Activated CD4-positive, alpha-beta T cell treated with anti-CD3 and anti-CD28 coated beads for 36 hours (primary cell): ENCODE data around the gene WASF2. TPM values are rescaled to one million over a fixed set of nuclear protein-coding genes. Genes with fewer than 3 reads are reported as not detected.
A peak's percentile ranks its signal among the peaks of the same experiment; 100 is the strongest.
"Not testable (repeated sequence)": the region's sequence is repeated elsewhere in the genome, so short reads cannot be mapped to it uniquely, and the experiment has no call there.

Experiments
- ATAC-seq: fragments of 200-7000 bp; cut with Tn5 transposase; one replicate; pipeline ENCODE4 v1.10.0; 2021; ENCODE audit warnings: mild to moderate bottlenecking, moderate library complexity
- CTCF ChIA-PET: fragments of 350-600 bp; sonication (Branson Sonifier 250); formaldehyde crosslinking; loops from one replicate; lab custom pipeline; 2021; ENCODE audit warnings: antibody characterized with exemption; lab: Charles Lee
- POLR2A ChIA-PET: fragments of 350-600 bp; sonication (Branson Sonifier 250); formaldehyde crosslinking; loops from one replicate; lab custom pipeline; 2021; ENCODE audit warnings: antibody characterized with exemption, inconsistent platforms; lab: Charles Lee
- DNase-seq: peaks from one replicate; pipeline ENCODE4 v3.0.0-alpha.2; 2020
- H3K27ac Mint-ChIP-seq: one replicate; pipeline ENCODE4 v1.8.0; 2021; ENCODE audit warnings: mixed read lengths
- H3K27me3 Mint-ChIP-seq: one replicate; pipeline ENCODE4 v1.8.0; 2021; ENCODE audit warnings: mixed read lengths
- H3K36me3 Mint-ChIP-seq: one replicate; pipeline ENCODE4 v1.8.0; 2021; ENCODE audit warnings: low read depth, mixed read lengths
- H3K4me1 Mint-ChIP-seq: one replicate; pipeline ENCODE4 v1.8.0; 2021; ENCODE audit warnings: mixed read lengths
- H3K4me3 Mint-ChIP-seq: one replicate; pipeline ENCODE4 v1.8.0; 2021; ENCODE audit warnings: mild to moderate bottlenecking, moderate library complexity, mixed read lengths
- H3K9me3 Mint-ChIP-seq: one replicate; pipeline ENCODE4 v1.8.0; 2021; ENCODE audit warnings: low read depth, mixed read lengths
- intact Hi-C, 2 experiments: fragments of 100-400 bp; cut with DNase I in 1 of 2; cut with micrococcal nuclease in 1 of 2; formaldehyde crosslinking; loops; one replicate each; pipeline versions ENCODE4 v1.14.2 to v1.15.1; 2022 to 2024; cut with DNase I, micrococcal nuclease
- total RNA-seq, 2 experiments: library from RNA; stranded (reverse); gene quantifications; one replicate each; pipeline ENCODE4 v1.2.3, GENCODE V29; 2021

The WASF2 gene, protein sequence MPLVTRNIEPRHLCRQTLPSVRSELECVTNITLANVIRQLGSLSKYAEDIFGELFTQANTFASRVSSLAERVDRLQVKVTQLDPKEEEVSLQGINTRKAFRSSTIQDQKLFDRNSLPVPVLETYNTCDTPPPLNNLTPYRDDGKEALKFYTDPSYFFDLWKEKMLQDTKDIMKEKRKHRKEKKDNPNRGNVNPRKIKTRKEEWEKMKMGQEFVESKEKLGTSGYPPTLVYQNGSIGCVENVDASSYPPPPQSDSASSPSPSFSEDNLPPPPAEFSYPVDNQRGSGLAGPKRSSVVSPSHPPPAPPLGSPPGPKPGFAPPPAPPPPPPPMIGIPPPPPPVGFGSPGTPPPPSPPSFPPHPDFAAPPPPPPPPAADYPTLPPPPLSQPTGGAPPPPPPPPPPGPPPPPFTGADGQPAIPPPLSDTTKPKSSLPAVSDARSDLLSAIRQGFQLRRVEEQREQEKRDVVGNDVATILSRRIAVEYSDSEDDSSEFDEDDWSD
- 100 to 1,000 TPM; 104 to 132 TPM for total RNA-seq

DNA sequence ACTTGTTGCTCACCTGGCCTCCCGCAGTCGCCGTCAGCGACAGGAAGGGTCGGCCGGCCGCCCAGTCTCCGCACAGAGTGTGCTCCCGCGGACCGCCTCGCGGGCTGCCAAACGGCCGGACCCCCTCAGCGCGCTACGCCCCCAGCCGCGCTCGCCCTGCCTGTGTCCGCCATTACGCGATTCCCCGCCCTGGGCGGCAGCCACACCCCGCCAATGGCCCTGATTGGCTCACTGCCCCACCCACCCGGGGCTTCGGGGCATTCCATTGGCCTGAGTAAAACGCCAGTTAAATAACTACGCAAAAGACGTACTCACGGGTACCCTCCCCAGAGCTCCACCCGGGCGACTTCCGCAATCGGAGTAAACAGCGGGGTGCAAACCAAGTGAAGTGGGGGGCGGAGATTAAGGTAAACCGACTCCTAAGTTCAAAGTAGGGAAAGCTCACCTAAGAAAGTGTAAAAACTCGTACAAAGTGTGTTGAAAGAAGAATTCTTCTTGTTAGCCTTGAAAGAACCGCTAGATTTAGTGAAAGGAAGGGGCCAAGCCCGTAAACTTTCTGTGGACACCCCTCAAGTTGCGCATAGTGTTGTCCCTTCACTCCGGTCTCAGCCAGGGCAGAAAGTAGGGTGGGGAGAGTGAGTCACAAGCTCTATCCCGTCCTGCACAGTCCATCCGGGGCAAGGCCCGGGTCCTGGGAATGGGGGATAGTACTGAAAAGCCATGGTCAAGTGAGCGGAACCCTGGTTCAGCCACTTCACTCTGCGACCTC, at the start of gene WASF2:
Gene WASF2 (minus strand): TSS at position 195 of the 769 bp plus-strand sequence. CDS start 61,277 bp downstream, outside the sequence.
- peak; percentile 96 for ATAC-seq
- peak within 1 kb of the TSS; percentile 99 for H3K27ac Mint-ChIP-seq
- H3K4me1 Mint-ChIP-seq: peaks cover 27% of the 10 kb centered on the region
- peaks cover 7% of the 10 kb centered on the region for H3K36me3 Mint-ChIP-seq
- ChIA-PET POLR2A (interaction anchor here (0.6 to 1.0 kb wide), 7 partner anchors 28 to 156 kb away, joined by 3 to 5 read pairs (median 4); no protein-coding TSS in a partner anchor), CTCF (interaction anchor here (0.7 to 1.4 kb wide), 12 partner anchors 8 to 173 kb away, joined by 3 to 5 read pairs (median 3); no protein-coding TSS in a partner anchor)
- peak; percentile 98 for DNase-seq
- H3K4me3 Mint-ChIP-seq: peak within 1 kb of the TSS; percentile 98
- H3K27me3 Mint-ChIP-seq: no peaks in the 10 kb centered on the region
- no peaks in the 10 kb centered on the region for H3K9me3 Mint-ChIP-seq
- intact Hi-C loops: loop anchor here (1.0 to 2.0 kb wide), 12 partner anchors 31 to 283 kb away; partner anchors contain the start of genes AHDC1 (in 2 of the 2), FAM76A (in 1 of the 2), GPR3 (in 1 of the 2) and STX12 (in 1 of the 2)

DNA sequence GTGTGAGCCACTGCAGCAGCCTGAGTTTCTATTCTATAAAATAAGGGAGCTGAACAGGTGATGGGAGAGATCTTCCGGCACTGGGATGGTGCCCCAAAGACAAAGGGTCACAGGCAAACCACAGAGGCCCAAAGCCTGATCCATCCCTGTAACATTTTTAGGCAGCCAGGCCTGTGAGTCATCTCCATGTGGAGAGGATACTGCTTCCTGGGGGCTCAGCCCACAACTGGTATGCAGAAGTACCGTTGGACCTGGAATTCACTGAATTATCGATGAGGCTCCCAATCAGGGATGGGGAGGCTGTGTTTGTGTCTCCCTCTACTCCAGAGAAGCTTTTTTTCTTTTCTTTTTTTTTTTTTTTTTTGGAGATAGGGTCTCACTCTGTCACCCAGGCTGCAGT, 48.8 kb upstream of the WASF2 start:
- intact Hi-C loops: no loop called here
- CTCF ChIA-PET: interaction anchor here (1.2 kb wide), 1 partner anchor 124 kb away, joined by 3 read pairs; no protein-coding TSS in a partner anchor

DNA sequence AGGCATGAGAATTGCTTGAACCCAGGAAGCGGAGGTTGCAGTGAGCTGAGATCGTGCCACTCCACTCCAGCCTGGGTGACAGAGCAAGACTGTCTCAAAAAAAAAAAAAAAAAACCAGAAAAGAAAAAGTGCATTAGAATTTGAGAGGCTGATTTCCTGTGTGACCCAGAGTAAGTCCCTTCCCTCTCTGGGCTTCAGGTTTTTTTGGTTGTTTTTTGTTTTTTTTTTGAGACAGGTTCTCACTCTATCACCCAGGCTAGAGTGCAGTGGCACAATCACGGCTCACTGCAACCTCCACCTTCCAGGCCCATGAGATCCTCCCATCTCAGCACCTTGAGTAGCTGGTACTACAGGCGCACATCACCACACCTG, 48.3 kb upstream of the WASF2 start:
- H3K4me3 Mint-ChIP-seq, POLR2A ChIA-PET, H3K9me3 Mint-ChIP-seq, H3K27ac Mint-ChIP-seq, intact Hi-C loops, DNase-seq, H3K36me3 Mint-ChIP-seq, ATAC-seq, H3K27me3 Mint-ChIP-seq: not testable (repeated sequence)
- peaks cover 13% of the 10 kb centered on the region for H3K4me1 Mint-ChIP-seq
- CTCF ChIA-PET: interaction anchor here (1.2 kb wide), 1 partner anchor 124 kb away, joined by 3 read pairs; no protein-coding TSS in a partner anchor

More for the DNA sequence above, 48.8 kb upstream of the WASF2 start:
- POLR2A ChIA-PET: no interaction called here
- no peak for ATAC-seq
- Mint-ChIP-seq H3K36me3 (no peaks in the 10 kb centered on the region), H3K27me3 (no peaks in the 10 kb centered on the region), H3K4me3 (no peak overlapping the region), H3K9me3 (no peaks in the 10 kb centered on the region), H3K4me1 (peaks cover 13% of the 10 kb centered on the region), H3K27ac (no peak overlapping the region)
- no peak for DNase-seq

DNA sequence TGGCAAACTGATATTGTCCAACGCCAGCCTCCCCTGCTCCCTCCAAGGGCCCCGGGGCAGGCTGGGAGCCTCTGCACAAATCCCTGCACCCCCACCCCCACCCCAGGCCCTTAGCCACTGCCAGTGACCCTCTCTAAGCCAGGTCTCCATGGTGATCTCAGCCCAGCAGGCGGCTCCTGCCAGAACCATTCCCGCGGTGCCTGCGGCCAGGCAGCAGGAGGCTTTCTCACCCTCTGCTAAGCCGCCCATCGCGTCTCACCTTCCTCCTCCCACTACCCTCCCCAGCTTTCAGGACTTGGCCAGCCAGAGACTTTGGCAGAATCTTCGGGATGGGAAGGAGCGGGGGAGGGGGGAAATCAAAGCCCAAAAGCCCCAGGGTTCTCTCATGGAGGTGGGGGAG, 46.8 kb upstream of the WASF2 start:
- Mint-ChIP-seq H3K27me3 (no peaks in the 10 kb centered on the region), H3K4me3 (no peak overlapping the region), H3K27ac (no peak overlapping the region), H3K9me3 (no peaks in the 10 kb centered on the region), H3K36me3 (no peaks in the 10 kb centered on the region), H3K4me1 (peaks cover 16% of the 10 kb centered on the region)
- DNase-seq (no peak), ATAC-seq (no peak)
- intact Hi-C loops: no loop called here
- POLR2A ChIA-PET: no interaction called here
- CTCF ChIA-PET: interaction anchor here (0.7 kb wide), 1 partner anchor 205 kb away, joined by 4 read pairs; no protein-coding TSS in a partner anchor

DNA sequence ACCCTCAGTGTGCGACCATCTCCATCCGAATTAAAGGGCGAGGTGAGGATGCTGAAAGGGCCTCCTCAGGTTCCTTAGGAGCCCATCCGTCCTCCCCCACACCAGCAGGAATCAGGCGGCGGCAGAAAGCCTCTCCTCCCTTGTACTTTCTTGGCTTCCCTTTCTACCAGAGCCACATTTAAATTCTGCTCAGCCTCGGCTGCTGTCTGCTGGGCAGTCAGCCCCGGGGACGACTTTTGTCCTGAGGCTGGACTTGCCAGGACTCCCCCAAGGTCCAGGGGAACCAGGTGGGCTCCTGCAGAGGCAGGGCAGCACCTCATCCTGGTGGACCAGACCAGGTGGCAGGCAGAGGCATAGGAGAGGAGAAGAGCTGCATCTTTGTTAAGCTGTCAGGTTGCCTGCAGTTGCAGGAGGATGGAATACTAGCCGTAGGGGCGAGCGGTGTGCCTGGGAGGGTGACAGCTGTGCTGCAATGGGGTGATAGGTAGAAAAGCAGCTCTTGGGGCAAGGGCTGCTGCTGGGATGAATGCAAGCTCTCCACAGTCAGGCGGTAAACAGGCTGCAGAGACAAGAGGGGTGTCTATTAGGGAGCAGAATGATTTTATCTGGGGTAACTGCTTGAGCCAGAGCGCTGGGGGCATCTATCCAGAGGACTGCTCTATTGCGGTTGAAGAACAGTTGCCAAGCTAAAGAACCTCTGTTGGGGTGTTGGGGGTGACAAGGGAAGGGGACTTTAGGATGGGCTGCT, 46.2 kb upstream of the WASF2 start:
- Mint-ChIP-seq H3K9me3 (no peaks in the 10 kb centered on the region), H3K4me1 (peaks cover 17% of the 10 kb centered on the region), H3K27me3 (no peaks in the 10 kb centered on the region), H3K27ac (no peak overlapping the region), H3K36me3 (no peaks in the 10 kb centered on the region), H3K4me3 (no peak overlapping the region)
- CTCF ChIA-PET: interaction anchor here (0.7 to 0.8 kb wide), 2 partner anchors 40 to 204 kb away, joined by 4 read pairs; no protein-coding TSS in a partner anchor
- DNase-seq (no peak), ATAC-seq (no peak)
- intact Hi-C loops: no loop called here
- POLR2A ChIA-PET: interaction anchor here (0.6 kb wide), 1 partner anchor 254 kb away, joined by 3 read pairs; no protein-coding TSS in a partner anchor

DNA sequence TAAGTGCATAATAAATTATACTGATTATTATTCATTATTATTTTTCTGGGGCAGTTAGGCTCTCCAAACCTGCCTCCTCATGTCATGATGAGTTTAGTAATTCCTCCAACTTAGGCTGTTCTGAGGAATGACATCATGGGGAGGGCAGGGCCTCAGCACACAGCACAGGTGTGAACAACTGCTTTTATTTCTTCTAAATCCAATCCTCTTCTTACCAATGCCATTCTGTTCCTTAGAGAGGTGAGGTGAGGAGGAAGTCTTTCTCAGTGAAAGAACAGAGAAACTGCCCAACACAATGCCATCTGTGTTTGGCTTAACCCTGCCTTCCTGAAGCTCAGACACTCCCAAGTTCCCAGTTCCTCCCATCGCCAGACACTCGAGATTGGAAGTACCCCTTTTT, 45.4 kb upstream of the WASF2 start:
- Mint-ChIP-seq H3K9me3 (no peaks in the 10 kb centered on the region), H3K27me3 (no peaks in the 10 kb centered on the region), H3K4me1 (peaks cover 14% of the 10 kb centered on the region), H3K36me3 (no peaks in the 10 kb centered on the region), H3K27ac (no peak overlapping the region), H3K4me3 (no peak overlapping the region)
- DNase-seq (no peak), ATAC-seq (no peak)
- ChIA-PET POLR2A (no interaction called here), CTCF (no interaction called here)
- intact Hi-C loops: no loop called here

DNA sequence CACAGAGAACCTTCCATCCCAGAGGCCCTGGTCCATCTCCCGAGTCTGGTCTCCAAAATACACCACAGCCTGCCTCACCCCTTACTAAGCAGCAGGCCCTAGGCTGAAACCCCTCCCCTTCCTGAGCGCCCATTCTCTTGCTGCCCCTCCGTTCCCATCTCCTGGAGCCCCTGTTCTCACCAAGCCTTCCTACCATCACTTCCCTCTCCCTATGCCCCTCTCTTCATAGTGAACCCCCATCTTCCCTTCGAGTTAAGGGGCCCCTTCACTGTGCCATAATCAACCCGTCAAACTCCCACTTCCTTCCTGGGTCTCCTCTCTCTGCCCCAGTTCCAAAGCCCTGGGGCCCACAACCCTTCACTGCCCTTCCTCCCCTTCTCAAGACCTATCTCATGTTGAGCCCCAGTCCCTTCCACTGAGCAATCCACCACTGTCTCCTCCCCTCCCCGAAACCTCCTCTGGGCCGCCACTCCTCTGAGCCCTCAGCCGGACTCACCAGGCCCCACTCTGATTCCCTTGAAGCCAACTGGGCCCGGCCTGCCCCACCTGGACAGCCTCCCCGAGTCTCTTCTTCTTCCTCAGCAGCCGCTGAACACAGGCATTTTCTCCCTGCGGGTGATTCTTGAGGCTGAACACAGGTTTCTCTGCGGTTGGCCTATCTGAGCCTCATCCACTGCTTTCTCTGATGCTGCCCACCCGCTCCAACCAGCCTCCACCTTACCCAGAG, 42.2 kb upstream of the WASF2 start:
- DNase-seq: no peak
- POLR2A ChIA-PET: no interaction called here
- H3K9me3 Mint-ChIP-seq: no peaks in the 10 kb centered on the region
- CTCF ChIA-PET: no interaction called here
- no peak overlapping the region for H3K4me3 Mint-ChIP-seq
- intact Hi-C loops: no loop called here
- H3K36me3 Mint-ChIP-seq: no peaks in the 10 kb centered on the region
- no peaks in the 10 kb centered on the region for H3K27me3 Mint-ChIP-seq
- peaks cover 19% of the 10 kb centered on the region for H3K4me1 Mint-ChIP-seq
- peak overlapping the region; percentile 23 for H3K27ac Mint-ChIP-seq
- ATAC-seq: no peak

DNA sequence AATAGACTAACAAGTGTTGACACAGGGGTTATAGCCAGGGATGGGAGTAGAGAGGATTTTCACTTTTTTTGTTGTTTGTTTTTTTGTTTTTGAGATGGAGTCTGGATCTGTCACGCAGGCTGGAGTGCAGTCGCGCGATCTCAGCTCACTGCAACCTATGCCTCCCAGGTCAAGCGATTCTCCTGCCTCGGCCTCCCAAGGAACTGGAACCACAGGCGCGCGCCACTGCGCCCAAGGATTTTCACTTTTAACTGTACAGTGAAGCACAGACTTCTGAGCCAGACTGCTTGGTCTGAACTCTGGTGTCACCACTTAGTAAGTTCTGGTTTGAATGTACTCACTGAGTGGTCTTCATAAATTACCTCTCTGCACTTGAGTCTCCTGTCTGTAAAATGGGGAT, 40.2 kb upstream of the WASF2 start:
- ChIA-PET CTCF (interaction anchor here (0.8 to 1.0 kb wide), 2 partner anchors 15 to 81 kb away, joined by 3 to 4 read pairs; no protein-coding TSS in a partner anchor), POLR2A (no interaction called here)
- Mint-ChIP-seq H3K27ac (no peak overlapping the region), H3K9me3 (no peaks in the 10 kb centered on the region), H3K27me3 (no peaks in the 10 kb centered on the region), H3K4me3 (no peak overlapping the region), H3K36me3 (peaks cover 5% of the 10 kb centered on the region), H3K4me1 (peaks cover 36% of the 10 kb centered on the region)
- DNase-seq (no peak), ATAC-seq (no peak)
- intact Hi-C loops: no loop called here

DNA sequence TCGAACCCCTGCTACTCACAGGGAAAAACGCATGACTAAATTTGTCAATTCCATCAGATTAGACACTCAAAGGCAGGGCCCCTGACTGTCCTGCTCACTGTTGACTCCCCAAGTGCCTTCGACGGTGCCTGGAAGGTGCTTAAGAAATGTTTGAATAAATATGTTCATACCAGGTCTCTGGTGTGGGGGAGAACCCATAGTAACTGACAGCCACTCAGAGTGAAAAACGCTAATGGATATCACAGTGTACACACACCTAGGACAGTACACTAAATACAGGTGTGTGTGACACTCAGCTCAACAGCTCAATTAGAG, 39.7 kb upstream of the WASF2 start:
- no peak overlapping the region for H3K4me3 Mint-ChIP-seq
- ChIA-PET POLR2A (no interaction called here), CTCF (interaction anchor here (0.8 to 1.0 kb wide), 2 partner anchors 15 to 81 kb away, joined by 3 to 4 read pairs; no protein-coding TSS in a partner anchor)
- intact Hi-C loops: loop anchor here in 1 of 2 experiments (5.0 kb wide), 1 partner anchor 82 kb away; no protein-coding TSS in a partner anchor
- peaks cover 5% of the 10 kb centered on the region for H3K36me3 Mint-ChIP-seq
- DNase-seq (no peak), ATAC-seq (no peak)
- no peaks in the 10 kb centered on the region for H3K9me3 Mint-ChIP-seq
- peaks cover 39% of the 10 kb centered on the region for H3K4me1 Mint-ChIP-seq
- H3K27me3 Mint-ChIP-seq: no peaks in the 10 kb centered on the region
- no peak overlapping the region for H3K27ac Mint-ChIP-seq
